ENCODE data around the gene ASPSCR1. TPM values are rescaled to one million over a fixed set of nuclear protein-coding genes. Genes with fewer than 3 reads are reported as not detected.
A peak's percentile ranks its signal among the peaks of the same experiment; 100 is the strongest.

The ASPSCR1 gene
- total and polyA plus RNA-seq, 2 of the 13 experiments (the other 11 are each of a cell fraction or from before 2014, with no cell fraction given) = 274 to 314 TPM

DNA sequence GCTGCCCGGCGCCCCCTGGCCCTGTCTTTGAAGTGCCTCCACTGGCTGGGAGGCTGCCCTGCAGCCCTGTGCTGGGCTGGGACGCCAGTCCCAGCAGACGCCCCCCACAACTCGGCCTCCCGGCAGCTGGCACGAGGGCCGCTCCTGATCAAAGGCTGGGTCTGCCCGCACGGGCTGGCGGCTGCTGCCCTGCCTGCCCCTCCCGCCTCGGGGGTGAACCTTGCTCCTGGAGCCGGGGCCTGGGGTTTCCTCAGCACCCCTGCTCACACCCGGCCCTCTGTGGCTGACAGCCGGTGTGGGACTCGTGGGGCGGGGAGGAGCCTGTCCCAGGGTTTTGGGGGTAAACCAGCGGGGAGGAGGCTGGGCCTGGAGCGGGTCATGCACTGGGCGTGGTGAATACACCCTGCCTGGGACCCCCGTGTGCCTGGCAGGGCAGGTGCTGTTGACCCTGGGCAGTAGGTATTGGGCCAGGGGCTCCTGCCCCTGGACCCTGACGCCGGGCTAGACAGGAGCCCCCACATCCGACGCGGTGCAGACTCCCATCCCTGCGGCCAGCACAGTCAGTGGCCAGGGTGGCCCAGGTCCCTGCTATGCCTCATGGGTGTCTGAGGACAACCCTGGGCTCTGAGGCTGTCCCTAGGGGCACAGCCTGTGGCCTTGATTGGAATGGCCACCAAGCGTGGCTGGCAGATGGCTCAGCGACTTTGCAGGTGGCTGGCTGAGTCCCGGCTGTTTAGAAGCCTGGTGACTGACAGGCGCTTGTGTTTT, 23.6 kb downstream of the ASPSCR1 start (continued):
- TF ChIP-seq NR1H2 (CRISPR knock-in tag; IDR thresholded peaks at IDR 0.05; ENCODE audit: borderline replicate concordance, low read depth) = no peak; the same call in 1 of the 2 replicates
- TF ChIP-seq ARHGAP35 (CRISPR knock-in tag; IDR thresholded peaks at IDR 0.05; ENCODE audit: borderline replicate concordance) = peak; percentile 78
- peak; percentile 19; the same call in 1 of the 2 replicates for TF ChIP-seq SIN3A (IDR thresholded peaks at IDR 0.05; ENCODE audit: borderline replicate concordance, low read depth, low read length)
- no peak for TF ChIP-seq ZNF251 (CRISPR knock-in tag; IDR thresholded peaks at IDR 0.05)
- TF ChIP-seq, protein P1, sequence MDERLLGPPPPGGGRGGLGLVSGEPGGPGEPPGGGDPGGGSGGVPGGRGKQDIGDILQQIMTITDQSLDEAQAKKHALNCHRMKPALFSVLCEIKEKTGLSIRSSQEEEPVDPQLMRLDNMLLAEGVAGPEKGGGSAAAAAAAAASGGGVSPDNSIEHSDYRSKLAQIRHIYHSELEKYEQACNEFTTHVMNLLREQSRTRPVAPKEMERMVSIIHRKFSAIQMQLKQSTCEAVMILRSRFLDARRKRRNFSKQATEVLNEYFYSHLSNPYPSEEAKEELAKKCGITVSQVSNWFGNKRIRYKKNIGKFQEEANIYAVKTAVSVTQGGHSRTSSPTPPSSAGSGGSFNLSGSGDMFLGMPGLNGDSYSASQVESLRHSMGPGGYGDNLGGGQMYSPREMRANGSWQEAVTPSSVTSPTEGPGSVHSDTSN (CRISPR knock-in tag; IDR thresholded peaks at IDR 0.05) = no peak
- no peak; the same call in 1 of the 2 replicates for TF ChIP-seq DNMT1 (CRISPR knock-in tag; IDR thresholded peaks at IDR 0.05)
- peak; percentile 91 for TF ChIP-seq MIXL1 (CRISPR knock-in tag; IDR thresholded peaks at IDR 0.05)
- peak; percentile 90 for TF ChIP-seq SOX5 (CRISPR knock-in tag; IDR thresholded peaks at IDR 0.05; ENCODE audit: borderline replicate concordance)
- peak; percentile 58; the same call in 1 of the 2 replicates for TF ChIP-seq CCDC6 (CRISPR knock-in tag; IDR thresholded peaks at IDR 0.05)
- TF ChIP-seq SP140L (CRISPR knock-in tag; IDR thresholded peaks at IDR 0.05; ENCODE audit: borderline replicate concordance) = peak; percentile 74; the same call in 1 of the 2 replicates
- peak; percentile 66 for TF ChIP-seq ZC3H4 (CRISPR knock-in tag; IDR thresholded peaks at IDR 0.05; ENCODE audit: borderline replicate concordance)
- peak; percentile 72 for TF ChIP-seq ZNF501 (CRISPR knock-in tag; IDR thresholded peaks at IDR 0.05)
- TF ChIP-seq SETDB1 (CRISPR knock-in tag; IDR thresholded peaks at IDR 0.05; ENCODE audit: borderline replicate concordance) = no peak
- peak; percentile 23; the same call in 1 of the 2 replicates for TF ChIP-seq ZNF589 (CRISPR knock-in tag; conservative IDR thresholded peaks at IDR 0.05)
- peak; percentile 23; the same call in 1 of the 2 replicates for TF ChIP-seq TEF (CRISPR knock-in tag; IDR thresholded peaks at IDR 0.05)
- TF ChIP-seq ZNF18 (CRISPR knock-in tag; IDR thresholded peaks at IDR 0.05; ENCODE audit: insufficient replicate concordance) = peak; percentile 74
- 0 out of 2 replicates have a peak, but pooled peaks have one; percentile 8 for TF ChIP-seq ZNF468 (CRISPR knock-in tag; IDR thresholded peaks at IDR 0.05)
- TF ChIP-seq ZNF646 (CRISPR knock-in tag; IDR thresholded peaks at IDR 0.05) = no peak
- peak; percentile 94 for TF ChIP-seq ZFP37 (CRISPR knock-in tag; IDR thresholded peaks at IDR 0.05; ENCODE audit: borderline replicate concordance)
